GM12892 (cell line): ENCODE data around the gene NR4A3.

Experiments used
- POLR2A ChIP-seq: IDR thresholded peaks from 2 replicates; pipeline ENCODE4 v1.6.1; 2011; ENCODE audit warnings: low read depth, low read length, control low read depth
- TAF1 ChIP-seq: IDR thresholded peaks from 2 replicates; pipeline ENCODE4 v1.6.1; 2011; ENCODE audit warnings: low read depth, mild to moderate bottlenecking, control low read depth, low read length, borderline replicate concordance

- TF ChIP-seq POLR2A = no peak
- TF ChIP-seq TAF1 = no peak
These were observed 84.2 kb downstream of the NR4A3 start for GRCh38 chr9:99905833-99906402.
